Endodermal cell (in vitro differentiated cells): ENCODE data around the gene REPIN1. TPM values are rescaled to one million over a fixed set of nuclear protein-coding genes. Genes with fewer than 3 reads are reported as not detected.

Experiments
- DNase-seq: peaks from one replicate; pipeline ENCODE4 v3.0.0-alpha.2; 2017
- H3K27ac ChIP-seq: 2 replicates; pipeline ENCODE4 v1.5.1; 2013; ENCODE audit warnings: mild to moderate bottlenecking, low read depth, low read length, moderate library complexity
- H3K27me3 ChIP-seq: 2 replicates; pipeline ENCODE4 v1.6.1; 2013; ENCODE audit warnings: mild to moderate bottlenecking, low read length, moderate library complexity; ENCODE audit not compliant: insufficient read depth, control insufficient read depth, poor library complexity, severe bottlenecking
- H3K36me3 ChIP-seq: 2 replicates; pipeline ENCODE4 v1.7.0; 2013; ENCODE audit warnings: mild to moderate bottlenecking, low read length, moderate library complexity; ENCODE audit not compliant: control insufficient read depth, insufficient read depth
- H3K4me1 ChIP-seq: one replicate; pipeline ENCODE4 v1.7.0; 2013; ENCODE audit warnings: low read length; ENCODE audit not compliant: control insufficient read depth, insufficient read depth
- H3K4me3 ChIP-seq: 2 replicates; pipeline ENCODE4 v1.5.1; 2013; ENCODE audit warnings: mild to moderate bottlenecking, low read length, moderate library complexity
- H3K9ac ChIP-seq: 2 replicates; pipeline ENCODE4 v1.6.1; 2013; ENCODE audit warnings: mild to moderate bottlenecking, low read length, moderate library complexity; ENCODE audit not compliant: poor library complexity, severe bottlenecking; ENCODE audit errors: extremely low read depth
- H3K9me3 ChIP-seq: 2 replicates; pipeline ENCODE4 v1.6.1; 2013; ENCODE audit warnings: mild to moderate bottlenecking, low read length, moderate library complexity; ENCODE audit not compliant: control insufficient read depth
- H3K27ac Mint-ChIP-seq: 2 replicates; pipeline ENCODE4 v1.8.0; 2020; ENCODE audit warnings: mixed read lengths
- H3K27me3 Mint-ChIP-seq: 2 replicates; pipeline ENCODE4 v1.8.0; 2021; ENCODE audit warnings: mild to moderate bottlenecking, mixed read lengths; ENCODE audit not compliant: insufficient read depth
- H3K36me3 Mint-ChIP-seq: 2 replicates; pipeline ENCODE4 v1.8.0; 2020; ENCODE audit warnings: low read depth, mixed read lengths
- H3K4me1 Mint-ChIP-seq: 2 replicates; pipeline ENCODE4 v1.8.0; 2020; ENCODE audit warnings: mixed read lengths
- H3K4me3 Mint-ChIP-seq: 2 replicates; pipeline ENCODE4 v1.8.0; 2020; ENCODE audit warnings: mild to moderate bottlenecking, moderate library complexity, mixed read lengths
- H3K9me3 Mint-ChIP-seq: 2 replicates; pipeline ENCODE4 v1.8.0; 2020; ENCODE audit warnings: mild to moderate bottlenecking, mixed read lengths
- WGBS, 2 experiments: methylation state at CpG; one replicate each; pipeline versions ENCODE4 v1.1.5 to v1.1.7; 2013; ENCODE audit warnings: missing lambda C conversion rate in 2 of 2, mixed read lengths in 1 of 2; ENCODE audit not compliant: insufficient coverage in 1 of 2, insufficient read length in 1 of 2; 5-methylcytosine and 5-hydroxymethylcytosine counted together
- total RNA-seq, 2 donors: library from RNA; stranded (reverse); fragmentation: NEBNext Ultra II Directional in 1 of 2; extraction: Animal tissue kit (Norgen Biotek cat#: 25700) in 1 of 2; gene quantifications; 2 replicates in 1 of 2; 3 replicates in 1 of 2; pipeline ENCODE4 v1.2.1, GENCODE V29; 2021
- TF ChIP-seq, protein P1 (sequence below): fragments of 200-600 bp; sonication (generic); conservative IDR thresholded peaks from 2 replicates; pipeline ENCODE4 v1.5.0; 2021; ENCODE audit warnings: antibody characterized with exemption, mild to moderate bottlenecking

Gene REPIN1
- total RNA-seq, 2 donors from 2014 or later, result 85.4 to 94.4 TPM

DNA sequence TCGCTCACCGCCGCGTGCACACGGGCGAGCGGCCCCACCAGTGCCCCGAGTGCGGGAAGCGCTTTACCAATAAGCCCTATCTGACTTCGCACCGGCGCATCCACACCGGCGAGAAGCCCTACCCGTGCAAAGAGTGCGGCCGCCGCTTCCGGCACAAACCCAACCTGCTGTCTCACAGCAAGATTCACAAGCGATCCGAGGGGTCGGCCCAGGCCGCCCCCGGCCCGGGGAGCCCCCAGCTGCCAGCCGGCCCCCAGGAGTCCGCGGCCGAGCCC, 3.3 kb downstream of the REPIN1 start:
- H3K4me1 Mint-ChIP-seq, result peaks cover 47% of the 10 kb centered on the region
- peaks cover 37% of the 10 kb centered on the region for H3K36me3 ChIP-seq
- DNase-seq, result peak; percentile 44
- peaks cover 26% of the 10 kb centered on the region for H3K4me1 ChIP-seq
- no peak overlapping the region for H3K4me3 Mint-ChIP-seq
- no peak overlapping the region for H3K4me3 ChIP-seq
- TF ChIP-seq, protein P1, sequence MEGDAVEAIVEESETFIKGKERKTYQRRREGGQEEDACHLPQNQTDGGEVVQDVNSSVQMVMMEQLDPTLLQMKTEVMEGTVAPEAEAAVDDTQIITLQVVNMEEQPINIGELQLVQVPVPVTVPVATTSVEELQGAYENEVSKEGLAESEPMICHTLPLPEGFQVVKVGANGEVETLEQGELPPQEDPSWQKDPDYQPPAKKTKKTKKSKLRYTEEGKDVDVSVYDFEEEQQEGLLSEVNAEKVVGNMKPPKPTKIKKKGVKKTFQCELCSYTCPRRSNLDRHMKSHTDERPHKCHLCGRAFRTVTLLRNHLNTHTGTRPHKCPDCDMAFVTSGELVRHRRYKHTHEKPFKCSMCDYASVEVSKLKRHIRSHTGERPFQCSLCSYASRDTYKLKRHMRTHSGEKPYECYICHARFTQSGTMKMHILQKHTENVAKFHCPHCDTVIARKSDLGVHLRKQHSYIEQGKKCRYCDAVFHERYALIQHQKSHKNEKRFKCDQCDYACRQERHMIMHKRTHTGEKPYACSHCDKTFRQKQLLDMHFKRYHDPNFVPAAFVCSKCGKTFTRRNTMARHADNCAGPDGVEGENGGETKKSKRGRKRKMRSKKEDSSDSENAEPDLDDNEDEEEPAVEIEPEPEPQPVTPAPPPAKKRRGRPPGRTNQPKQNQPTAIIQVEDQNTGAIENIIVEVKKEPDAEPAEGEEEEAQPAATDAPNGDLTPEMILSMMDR, result no peak
- H3K9me3 Mint-ChIP-seq, result no peaks in the 10 kb centered on the region
- H3K9me3 ChIP-seq, result no peaks in the 10 kb centered on the region
- H3K27ac ChIP-seq, result no peak overlapping the region
- H3K27me3 ChIP-seq, result no peaks in the 10 kb centered on the region
- no peaks in the 10 kb centered on the region for H3K27me3 Mint-ChIP-seq
- peaks cover 36% of the 10 kb centered on the region for H3K36me3 Mint-ChIP-seq
- no peak overlapping the region for H3K27ac Mint-ChIP-seq
- WGBS, 2 experiments, result 95 to 100% methylated on average over 9 to 30 of the region's 30 CpGs
- H3K9ac ChIP-seq, result no peak overlapping the region

DNA sequence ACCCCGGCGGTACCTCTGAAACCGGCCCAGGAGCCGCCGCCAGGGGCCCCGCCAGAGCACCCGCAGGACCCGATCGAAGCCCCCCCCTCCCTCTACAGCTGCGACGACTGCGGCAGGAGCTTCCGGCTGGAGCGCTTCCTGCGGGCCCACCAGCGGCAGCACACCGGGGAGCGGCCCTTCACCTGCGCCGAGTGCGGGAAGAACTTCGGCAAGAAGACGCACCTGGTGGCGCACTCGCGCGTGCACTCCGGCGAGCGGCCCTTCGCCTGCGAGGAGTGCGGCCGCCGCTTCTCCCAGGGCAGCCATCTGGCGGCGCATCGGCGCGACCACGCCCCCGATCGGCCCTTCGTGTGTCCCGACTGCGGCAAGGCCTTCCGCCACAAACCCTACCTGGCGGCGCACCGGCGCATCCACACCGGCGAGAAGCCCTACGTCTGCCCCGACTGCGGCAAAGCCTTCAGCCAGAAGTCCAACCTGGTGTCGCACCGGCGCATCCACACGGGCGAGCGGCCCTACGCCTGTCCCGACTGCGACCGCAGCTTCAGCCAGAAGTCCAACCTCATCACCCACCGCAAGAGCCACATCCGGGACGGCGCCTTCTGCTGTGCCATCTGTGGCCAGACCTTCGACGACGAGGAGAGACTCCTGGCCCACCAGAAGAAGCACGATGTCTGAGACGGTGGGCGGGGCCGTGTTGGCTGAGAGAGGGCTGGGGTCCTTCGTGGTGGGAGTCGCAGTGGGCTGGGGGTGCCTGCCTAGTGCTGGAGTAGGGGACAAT, 3.8 kb downstream of the REPIN1 start:
- peak; percentile 56 for DNase-seq
- peaks cover 37% of the 10 kb centered on the region for H3K36me3 ChIP-seq
- H3K4me3 Mint-ChIP-seq, result no peak overlapping the region
- H3K9ac ChIP-seq, result no peak overlapping the region
- no peak overlapping the region for H3K4me3 ChIP-seq
- peaks cover 53% of the 10 kb centered on the region for H3K4me1 Mint-ChIP-seq
- H3K27ac Mint-ChIP-seq, result peak overlapping the region; percentile 72
- peaks cover 26% of the 10 kb centered on the region for H3K4me1 ChIP-seq
- H3K36me3 Mint-ChIP-seq, result peaks cover 36% of the 10 kb centered on the region
- no peak overlapping the region for H3K27ac ChIP-seq
- no peaks in the 10 kb centered on the region for H3K27me3 ChIP-seq
- no peaks in the 10 kb centered on the region for H3K27me3 Mint-ChIP-seq
- WGBS, 2 experiments, result 96% methylated on average over 63 to 79 of the region's 79 CpGs
- TF ChIP-seq, protein P1, result no peak
- no peaks in the 10 kb centered on the region for H3K9me3 Mint-ChIP-seq
- no peaks in the 10 kb centered on the region for H3K9me3 ChIP-seq

DNA sequence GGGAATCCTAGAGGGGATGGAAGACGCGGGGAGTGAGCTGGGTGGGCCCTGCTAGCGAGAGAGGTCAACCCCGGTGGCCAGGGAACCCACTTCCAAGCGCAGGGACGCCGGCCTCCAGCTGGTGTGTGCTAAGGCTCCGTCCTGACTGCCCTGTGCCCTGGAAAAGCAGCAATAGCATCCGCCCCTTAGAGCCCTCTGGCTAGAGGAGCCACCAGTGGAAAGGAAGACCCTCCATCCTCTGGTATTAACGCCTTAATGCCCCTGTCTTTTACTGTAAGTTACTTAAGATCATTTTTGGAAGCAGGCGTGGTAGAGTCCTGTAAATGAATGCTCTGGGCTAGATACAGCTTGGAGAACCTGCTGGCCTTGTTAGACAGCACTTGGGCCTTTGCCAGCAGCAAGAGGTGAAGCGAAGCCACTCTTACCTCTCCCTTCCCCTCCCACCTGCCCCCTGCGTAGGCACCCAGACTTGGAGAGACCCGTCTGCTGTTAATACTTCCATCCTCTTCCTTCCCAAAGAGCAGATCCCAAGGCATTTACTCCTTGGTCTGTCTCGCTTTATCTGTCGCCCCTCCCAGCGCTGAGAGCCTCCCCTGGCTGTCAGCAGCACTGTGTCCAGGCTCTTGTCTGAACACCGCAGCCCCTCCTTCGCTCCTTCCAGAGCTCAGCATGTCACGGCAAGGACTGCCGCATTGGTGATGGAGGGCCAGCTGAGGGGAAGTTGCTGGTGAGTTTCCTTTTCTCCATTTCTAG, 4.6 kb downstream of the REPIN1 start:
- no peaks in the 10 kb centered on the region for H3K27me3 Mint-ChIP-seq
- H3K4me3 Mint-ChIP-seq, result no peak overlapping the region
- H3K27ac Mint-ChIP-seq, result peak overlapping the region; percentile 72
- peaks cover 26% of the 10 kb centered on the region for H3K4me1 ChIP-seq
- H3K4me1 Mint-ChIP-seq, result peaks cover 59% of the 10 kb centered on the region
- no peaks in the 10 kb centered on the region for H3K9me3 Mint-ChIP-seq
- peaks cover 36% of the 10 kb centered on the region for H3K36me3 Mint-ChIP-seq
- peaks cover 37% of the 10 kb centered on the region for H3K36me3 ChIP-seq
- peak; percentile 49 for DNase-seq
- no peak overlapping the region for H3K9ac ChIP-seq
- H3K27ac ChIP-seq, result no peak overlapping the region
- H3K27me3 ChIP-seq, result no peaks in the 10 kb centered on the region
- WGBS, 2 experiments, result 90 to 92% methylated on average over 15 to 21 of the region's 21 CpGs
- TF ChIP-seq, protein P1, result no peak
- no peak overlapping the region for H3K4me3 ChIP-seq
- no peaks in the 10 kb centered on the region for H3K9me3 ChIP-seq
